ENCODE data around the gene CEACAM16.

CEACAM16 gene

DNA sequence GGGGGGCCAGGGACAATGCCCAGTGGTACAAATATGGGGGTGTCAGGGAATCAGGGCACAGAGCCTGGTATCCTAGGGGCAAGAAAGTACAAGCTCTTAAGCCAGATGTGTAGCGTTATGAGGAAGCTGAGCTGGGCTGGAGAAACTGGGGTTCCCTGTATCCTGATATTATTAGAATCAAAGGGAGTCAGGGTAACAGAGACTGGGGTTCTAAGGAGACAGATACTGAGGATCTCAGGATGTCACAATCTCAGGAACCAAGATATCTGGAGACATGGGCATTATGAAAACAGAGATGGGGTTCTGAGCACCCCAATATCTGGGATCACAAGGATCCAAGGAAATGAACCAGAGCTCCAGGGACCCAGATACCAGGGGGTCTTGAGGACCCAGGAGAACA, 50.3 kb downstream of the CEACAM16 start:
- H3K4me3 Mint-ChIP-seq: peak overlapping the region; percentile 83 to 93 (median 92)
- no peaks in the 10 kb centered on the region for H3K36me3 Mint-ChIP-seq (ENCODE audit: low read depth)
- TF ChIP-seq, protein P1, sequence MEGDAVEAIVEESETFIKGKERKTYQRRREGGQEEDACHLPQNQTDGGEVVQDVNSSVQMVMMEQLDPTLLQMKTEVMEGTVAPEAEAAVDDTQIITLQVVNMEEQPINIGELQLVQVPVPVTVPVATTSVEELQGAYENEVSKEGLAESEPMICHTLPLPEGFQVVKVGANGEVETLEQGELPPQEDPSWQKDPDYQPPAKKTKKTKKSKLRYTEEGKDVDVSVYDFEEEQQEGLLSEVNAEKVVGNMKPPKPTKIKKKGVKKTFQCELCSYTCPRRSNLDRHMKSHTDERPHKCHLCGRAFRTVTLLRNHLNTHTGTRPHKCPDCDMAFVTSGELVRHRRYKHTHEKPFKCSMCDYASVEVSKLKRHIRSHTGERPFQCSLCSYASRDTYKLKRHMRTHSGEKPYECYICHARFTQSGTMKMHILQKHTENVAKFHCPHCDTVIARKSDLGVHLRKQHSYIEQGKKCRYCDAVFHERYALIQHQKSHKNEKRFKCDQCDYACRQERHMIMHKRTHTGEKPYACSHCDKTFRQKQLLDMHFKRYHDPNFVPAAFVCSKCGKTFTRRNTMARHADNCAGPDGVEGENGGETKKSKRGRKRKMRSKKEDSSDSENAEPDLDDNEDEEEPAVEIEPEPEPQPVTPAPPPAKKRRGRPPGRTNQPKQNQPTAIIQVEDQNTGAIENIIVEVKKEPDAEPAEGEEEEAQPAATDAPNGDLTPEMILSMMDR (IDR thresholded peaks at IDR 0.05; ENCODE audit: unreplicated experiment in 3 of 3): no peak
- H3K4me1 Mint-ChIP-seq: peaks cover 42% of the 10 kb centered on the region
- peaks cover 23% of the 10 kb centered on the region for H3K27me3 Mint-ChIP-seq (ENCODE audit: low read depth)
- peak overlapping the region; percentile 77 to 86 (median 81) for H3K27ac Mint-ChIP-seq
- no peaks in the 10 kb centered on the region for H3K9me3 Mint-ChIP-seq

DNA sequence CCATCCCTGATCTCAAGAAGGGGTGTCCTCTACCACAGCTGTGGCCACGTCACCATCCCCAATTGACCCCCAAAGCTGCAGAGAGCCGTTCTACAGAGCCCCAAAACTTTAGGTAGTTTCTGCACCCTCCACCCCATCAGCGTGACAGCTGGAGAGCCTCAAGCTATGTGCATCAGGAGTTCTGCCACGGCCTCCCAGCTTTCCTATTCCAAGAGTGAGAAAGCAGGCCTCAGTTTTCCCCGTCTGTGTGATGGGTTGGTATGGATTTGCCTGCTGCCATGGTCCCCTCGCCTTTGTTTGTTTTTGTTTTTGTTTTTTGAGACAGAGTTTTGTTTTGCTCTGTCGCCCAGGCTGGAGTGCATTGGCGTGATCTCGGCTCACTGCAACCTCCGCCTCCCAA, 51.0 kb downstream of the CEACAM16 start:
- TF ChIP-seq, protein P1 (IDR thresholded peaks at IDR 0.05; ENCODE audit: unreplicated experiment in 3 of 3): no peak
- Mint-ChIP-seq H3K27ac (peak overlapping the region in 2 of 3 experiments; percentile 81 to 86), H3K4me1 (peaks cover 48% of the 10 kb centered on the region), H3K4me3 (peak overlapping the region; percentile 83 to 93 (median 92)), H3K36me3 (ENCODE audit: low read depth) (no peaks in the 10 kb centered on the region), H3K27me3 (ENCODE audit: low read depth) (peaks cover 27% of the 10 kb centered on the region), H3K9me3 (no peaks in the 10 kb centered on the region)

DNA sequence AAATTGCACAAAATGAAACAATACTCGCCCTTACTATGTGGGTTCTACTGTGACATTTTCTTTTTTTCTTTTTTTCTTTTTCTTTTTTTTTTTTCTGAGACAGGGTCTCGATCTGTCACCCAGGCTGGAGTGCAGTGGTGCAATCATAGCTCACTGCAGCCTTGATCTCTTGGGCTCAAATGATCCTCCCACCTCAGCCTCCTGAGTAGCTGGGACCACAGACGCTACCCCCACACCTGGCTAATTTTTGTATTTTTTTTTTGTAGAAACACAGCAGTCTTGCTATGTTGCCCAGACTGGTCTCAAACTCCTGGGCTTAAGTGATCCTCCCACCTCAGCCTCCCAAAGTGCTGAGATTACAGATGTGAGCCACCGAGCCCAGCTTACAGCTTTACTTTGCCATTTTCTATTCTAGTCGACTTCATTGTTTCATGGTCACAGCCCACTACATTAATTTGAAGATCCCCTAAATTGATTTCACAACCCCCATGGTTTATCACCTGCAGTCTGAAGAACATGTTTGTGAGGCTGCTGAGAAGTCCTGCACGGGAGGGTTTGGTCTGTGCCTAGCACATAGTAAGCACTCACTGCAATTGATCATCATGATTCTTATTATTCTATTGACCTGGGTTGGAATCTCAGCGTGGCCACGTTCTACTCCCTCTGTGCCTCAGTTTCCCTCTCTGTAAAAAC, 53.3 kb downstream of the CEACAM16 start:
- Mint-ChIP-seq H3K9me3 (no peaks in the 10 kb centered on the region), H3K4me3 (peak overlapping the region; percentile 74 to 93 (median 76)), H3K4me1 (peaks cover 53% of the 10 kb centered on the region), H3K36me3 (ENCODE audit: low read depth) (no peaks in the 10 kb centered on the region), H3K27me3 (ENCODE audit: low read depth) (peaks cover 25% of the 10 kb centered on the region), H3K27ac (peak overlapping the region; percentile 76 to 83 (median 77))
- TF ChIP-seq, protein P1 (IDR thresholded peaks at IDR 0.05; ENCODE audit: unreplicated experiment in 3 of 3): no peak

DNA sequence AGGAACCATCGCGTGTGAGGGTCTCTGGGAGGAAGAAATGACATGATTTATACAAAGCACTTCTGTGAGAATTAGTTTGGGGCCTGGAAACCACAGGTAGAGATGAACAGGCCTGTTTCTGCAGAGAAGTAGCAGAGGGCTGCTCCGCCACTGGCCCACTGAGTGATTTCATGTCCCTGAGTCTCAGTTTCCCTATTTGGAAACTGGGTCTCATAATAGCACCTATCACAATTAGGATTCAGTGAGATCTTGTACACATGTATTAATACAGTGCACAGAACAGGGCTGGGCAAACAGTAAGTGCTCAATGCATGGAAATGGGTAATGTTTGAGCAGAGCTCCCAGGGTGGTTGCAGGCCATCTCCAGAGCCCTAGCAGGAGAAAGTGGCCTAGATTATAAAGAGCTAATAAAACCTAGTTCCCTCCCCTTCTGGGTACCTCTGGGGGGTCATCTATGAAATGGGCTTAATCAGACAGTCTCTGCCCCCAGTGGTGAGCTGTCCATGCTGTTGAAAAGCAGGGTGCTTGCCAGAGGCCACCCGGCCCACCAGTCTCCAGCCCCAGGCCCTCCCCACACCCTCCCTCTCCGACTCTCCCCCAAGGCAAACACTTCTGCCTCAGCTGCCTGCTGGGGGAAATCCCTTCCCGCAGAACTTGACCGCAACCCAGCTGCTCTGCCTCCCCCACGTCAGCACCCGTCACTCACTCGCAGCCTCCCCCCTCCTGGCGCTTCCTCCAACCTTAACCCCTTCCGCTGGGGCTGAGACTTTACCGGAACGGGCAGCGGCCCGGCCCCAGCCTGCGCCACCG, 54.1 kb downstream of the CEACAM16 start:
- H3K27me3 Mint-ChIP-seq (ENCODE audit: low read depth): peaks cover 25% of the 10 kb centered on the region
- H3K36me3 Mint-ChIP-seq (ENCODE audit: low read depth): no peaks in the 10 kb centered on the region
- H3K4me1 Mint-ChIP-seq: peaks cover 55% of the 10 kb centered on the region

DNA sequence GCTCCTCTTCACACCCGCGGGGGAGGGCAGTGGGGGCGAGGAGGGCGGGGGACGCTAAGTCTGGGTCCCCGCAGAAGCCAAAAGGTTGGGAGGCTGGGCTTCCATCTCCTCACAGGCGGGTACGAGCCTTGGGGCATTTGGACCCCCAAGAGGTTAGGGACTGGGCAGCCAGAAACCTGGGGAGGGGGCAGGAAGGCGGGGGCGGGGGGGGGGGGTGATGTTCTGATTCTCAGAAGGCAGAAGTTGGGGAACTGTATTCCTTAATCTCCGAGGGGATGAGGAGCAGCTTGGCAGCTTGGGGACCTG, 54.6 kb downstream of the CEACAM16 start:
- peaks cover 56% of the 10 kb centered on the region for H3K4me1 Mint-ChIP-seq
- H3K36me3 Mint-ChIP-seq (ENCODE audit: low read depth): peaks cover 5% of the 10 kb centered on the region
- TF ChIP-seq, protein P1 (IDR thresholded peaks at IDR 0.05; ENCODE audit: unreplicated experiment in 3 of 3): no peak
- H3K27me3 Mint-ChIP-seq (ENCODE audit: low read depth): peaks cover 25% of the 10 kb centered on the region
- H3K4me3 Mint-ChIP-seq: peak overlapping the region; percentile 74 to 93 (median 76)
- H3K9me3 Mint-ChIP-seq: no peaks in the 10 kb centered on the region
- H3K27ac Mint-ChIP-seq: peak overlapping the region; percentile 83 to 89 (median 86)

More for the DNA sequence above, 54.1 kb downstream of the CEACAM16 start:
- H3K4me3 Mint-ChIP-seq: peak overlapping the region; percentile 74 to 93 (median 76)
- no peaks in the 10 kb centered on the region for H3K9me3 Mint-ChIP-seq
- H3K27ac Mint-ChIP-seq: peak overlapping the region; percentile 76 to 83 (median 77)
- TF ChIP-seq, protein P1 (IDR thresholded peaks at IDR 0.05; ENCODE audit: unreplicated experiment in 3 of 3): no peak
